Measurements from ENCODE around the gene DMWD. TPM values are rescaled to one million over a fixed set of nuclear protein-coding genes. Genes with fewer than 3 reads are reported as not detected.

The DMWD gene
- total and polyA plus RNA-seq, 2 of the 13 experiments (the other 11 are each of a cell fraction or from before 2014, with no cell fraction given) = 10.3 to 14.9 TPM

DNA sequence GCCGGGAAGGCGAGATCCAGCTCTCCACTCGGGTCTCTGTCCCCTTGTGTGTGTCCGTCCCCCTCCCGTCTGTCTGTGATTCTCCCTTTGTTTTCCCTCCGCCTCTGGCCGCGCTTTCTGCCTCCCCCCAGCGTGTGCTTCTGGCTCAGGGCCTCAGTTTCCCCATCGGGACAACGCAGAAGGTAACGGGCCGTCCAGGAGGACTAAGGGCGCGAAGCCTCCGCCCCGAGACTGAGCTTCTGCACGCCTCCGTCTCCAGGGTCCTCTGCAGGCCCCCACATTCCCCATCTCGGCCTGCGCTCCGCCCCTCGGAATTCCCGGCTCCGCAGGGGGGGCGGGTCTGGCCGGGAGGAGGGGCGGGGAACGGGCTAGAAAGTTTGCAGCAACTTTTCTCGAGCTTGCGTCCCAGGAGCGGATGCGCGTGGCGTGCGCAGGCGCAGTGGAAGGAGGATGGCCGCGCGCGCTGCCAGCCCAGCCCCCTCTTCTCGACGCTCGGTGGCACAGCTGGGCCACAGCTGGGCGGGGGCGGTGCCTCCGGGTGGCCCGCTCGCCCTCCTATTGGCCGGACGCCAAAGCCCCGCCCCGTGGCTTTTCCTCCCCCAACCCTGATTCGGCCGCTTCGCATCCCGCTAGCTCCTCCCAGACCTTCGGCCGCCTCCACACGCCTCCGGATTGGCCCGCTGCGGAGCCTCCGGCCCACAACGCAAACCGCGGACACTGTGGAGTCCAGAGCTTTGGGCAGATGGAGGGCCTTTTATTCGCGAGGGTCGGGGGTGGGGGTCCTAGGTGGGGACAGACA lies 23.5 kb downstream of the DMWD start, which contains the start of gene SIX5 (continued):
- TF ChIP-seq GLI4 (CRISPR knock-in tag; IDR thresholded peaks at IDR 0.05; ENCODE audit: borderline replicate concordance) = no peak
- TF ChIP-seq, protein P1, sequence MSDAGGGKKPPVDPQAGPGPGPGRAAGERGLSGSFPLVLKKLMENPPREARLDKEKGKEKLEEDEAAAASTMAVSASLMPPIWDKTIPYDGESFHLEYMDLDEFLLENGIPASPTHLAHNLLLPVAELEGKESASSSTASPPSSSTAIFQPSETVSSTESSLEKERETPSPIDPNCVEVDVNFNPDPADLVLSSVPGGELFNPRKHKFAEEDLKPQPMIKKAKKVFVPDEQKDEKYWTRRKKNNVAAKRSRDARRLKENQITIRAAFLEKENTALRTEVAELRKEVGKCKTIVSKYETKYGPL (CRISPR knock-in tag; IDR thresholded peaks at IDR 0.05) = peak; percentile 38; the same call in 1 of the 2 replicates
- no peak for TF ChIP-seq ZBTB8A (CRISPR knock-in tag; IDR thresholded peaks at IDR 0.05; ENCODE audit: borderline replicate concordance, low read depth)
- TF ChIP-seq ZNF331 (CRISPR knock-in tag; IDR thresholded peaks at IDR 0.05) = peak; percentile 81
- TF ChIP-seq ZNF337 (CRISPR knock-in tag; IDR thresholded peaks at IDR 0.05; ENCODE audit: borderline replicate concordance, low read depth) = no peak; the same call in 1 of the 2 replicates
- peak; percentile 72 for TF ChIP-seq PHF8 (CRISPR knock-in tag; IDR thresholded peaks at IDR 0.05)
- no peak for TF ChIP-seq ZNF251 (CRISPR knock-in tag; IDR thresholded peaks at IDR 0.05)
- TF ChIP-seq MED8 (CRISPR knock-in tag; IDR thresholded peaks at IDR 0.05; ENCODE audit: insufficient replicate concordance) = peak; percentile 65
- peak; percentile 79 for TF ChIP-seq SPEN (CRISPR knock-in tag; IDR thresholded peaks at IDR 0.05; ENCODE audit: low read depth)
- peak; percentile 44 for TF ChIP-seq ASH2L (IDR thresholded peaks at IDR 0.05; ENCODE audit: insufficient read length, low read depth, low read length)
- TF ChIP-seq, protein P2, sequence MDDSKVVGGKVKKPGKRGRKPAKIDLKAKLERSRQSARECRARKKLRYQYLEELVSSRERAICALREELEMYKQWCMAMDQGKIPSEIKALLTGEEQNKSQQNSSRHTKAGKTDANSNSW (CRISPR knock-in tag; IDR thresholded peaks at IDR 0.05; ENCODE audit: borderline replicate concordance) = no peak
- no peak for TF ChIP-seq ZNF546 (CRISPR knock-in tag; conservative IDR thresholded peaks at IDR 0.05)
- no peak; the same call in 1 of the 2 replicates for TF ChIP-seq ZBTB7A (CRISPR knock-in tag; IDR thresholded peaks at IDR 0.05)
- no peak for TF ChIP-seq ZFP36L1 (CRISPR knock-in tag; IDR thresholded peaks at IDR 0.05)
- TF ChIP-seq, protein P3, sequence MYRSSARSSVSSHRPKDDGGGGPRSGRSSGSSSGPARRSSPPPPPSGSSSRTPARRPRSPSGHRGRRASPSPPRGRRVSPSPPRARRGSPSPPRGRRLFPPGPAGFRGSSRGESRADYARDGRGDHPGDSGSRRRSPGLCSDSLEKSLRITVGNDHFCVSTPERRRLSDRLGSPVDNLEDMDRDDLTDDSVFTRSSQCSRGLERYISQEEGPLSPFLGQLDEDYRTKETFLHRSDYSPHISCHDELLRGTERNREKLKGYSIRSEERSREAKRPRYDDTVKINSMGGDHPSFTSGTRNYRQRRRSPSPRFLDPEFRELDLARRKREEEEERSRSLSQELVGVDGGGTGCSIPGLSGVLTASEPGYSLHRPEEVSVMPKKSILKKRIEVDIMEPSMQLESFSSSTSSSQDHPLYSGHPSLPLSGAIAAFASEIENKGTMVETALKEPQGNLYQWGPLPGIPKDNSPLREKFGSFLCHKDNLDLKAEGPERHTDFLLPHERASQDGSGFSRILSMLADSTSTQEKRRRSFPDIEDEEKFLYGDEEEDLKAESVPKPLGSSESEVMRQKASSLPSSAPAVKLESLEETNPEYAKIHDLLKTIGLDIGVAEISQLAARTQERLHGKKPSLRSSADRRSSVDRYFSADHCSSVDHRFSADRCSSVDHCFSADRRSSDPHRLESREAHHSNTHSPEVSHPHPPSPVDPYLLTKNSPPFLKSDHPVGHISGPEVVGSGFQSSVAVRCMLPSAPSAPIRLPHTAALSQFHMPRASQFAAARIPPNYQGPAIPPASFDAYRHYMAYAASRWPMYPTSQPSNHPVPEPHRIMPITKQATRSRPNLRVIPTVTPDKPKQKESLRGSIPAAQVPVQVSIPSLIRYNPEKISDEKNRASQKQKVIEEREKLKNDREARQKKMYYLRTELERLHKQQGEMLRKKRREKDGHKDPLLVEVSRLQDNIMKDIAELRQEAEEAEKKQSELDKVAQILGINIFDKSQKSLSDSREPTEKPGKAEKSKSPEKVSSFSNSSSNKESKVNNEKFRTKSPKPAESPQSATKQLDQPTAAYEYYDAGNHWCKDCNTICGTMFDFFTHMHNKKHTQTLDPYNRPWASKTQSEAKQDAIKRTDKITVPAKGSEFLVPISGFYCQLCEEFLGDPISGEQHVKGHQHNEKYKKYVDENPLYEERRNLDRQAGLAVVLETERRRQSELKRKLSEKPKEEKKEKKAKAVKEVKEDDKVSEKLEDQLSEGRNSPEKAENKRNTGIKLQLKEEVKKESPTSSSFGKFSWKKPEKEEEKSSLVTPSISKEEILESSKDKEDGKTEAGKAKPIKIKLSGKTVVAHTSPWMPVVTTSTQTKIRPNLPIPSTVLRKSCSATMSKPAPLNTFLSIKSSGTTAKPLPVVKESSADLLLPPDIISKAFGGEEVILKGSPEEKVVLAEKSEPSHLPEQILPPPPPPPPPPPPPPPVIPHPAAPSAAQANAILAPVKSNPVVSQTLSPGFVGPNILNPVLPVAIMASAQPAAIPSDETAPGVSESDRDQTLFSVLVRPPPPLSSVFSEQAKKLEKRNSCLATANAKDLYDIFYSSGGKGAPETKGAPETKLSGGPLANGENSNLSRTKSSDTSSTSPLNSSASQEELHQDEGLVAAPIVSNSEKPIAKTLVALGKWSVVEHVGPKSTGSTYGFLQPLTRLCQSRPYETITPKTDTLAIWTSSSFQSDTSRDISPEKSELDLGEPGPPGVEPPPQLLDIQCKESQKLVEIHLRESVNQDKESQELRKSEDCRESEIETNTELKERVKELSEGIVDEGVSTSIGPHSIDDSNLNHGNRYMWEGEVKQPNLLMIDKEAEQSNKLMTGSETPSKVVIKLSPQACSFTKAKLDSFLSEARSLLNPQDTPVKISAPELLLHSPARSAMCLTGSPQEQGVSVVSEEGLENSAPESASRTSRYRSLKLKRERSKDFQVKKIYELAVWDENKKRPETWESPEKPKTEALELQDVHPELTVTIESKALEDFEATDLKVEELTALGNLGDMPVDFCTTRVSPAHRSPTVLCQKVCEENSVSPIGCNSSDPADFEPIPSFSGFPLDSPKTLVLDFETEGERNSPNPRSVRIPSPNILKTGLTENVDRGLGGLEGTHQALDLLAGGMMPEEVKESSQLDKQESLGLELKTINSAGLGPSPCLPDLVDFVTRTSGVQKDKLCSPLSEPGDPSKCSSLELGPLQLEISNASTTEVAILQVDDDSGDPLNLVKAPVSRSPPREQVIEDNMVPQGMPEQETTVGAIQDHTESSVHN (CRISPR knock-in tag; IDR thresholded peaks at IDR 0.05) = no peak
- TF ChIP-seq STAT5B (CRISPR knock-in tag; IDR thresholded peaks at IDR 0.05) = 0 out of 2 replicates have a peak, but pooled peaks have one; percentile 33
- peak; percentile 85 for TF ChIP-seq BRD4 (CRISPR knock-in tag; IDR thresholded peaks at IDR 0.05)
- peak; percentile 66; the same call in 1 of the 2 replicates for TF ChIP-seq GATA4 (IDR thresholded peaks at IDR 0.05; ENCODE audit: borderline replicate concordance, low read depth)
- no peak for TF ChIP-seq ZNF615 (CRISPR knock-in tag; IDR thresholded peaks at IDR 0.05; ENCODE audit: borderline replicate concordance)
- TF ChIP-seq CAMTA2 (CRISPR knock-in tag; IDR thresholded peaks at IDR 0.05; ENCODE audit: borderline replicate concordance) = peak; percentile 59; the same call in 1 of the 2 replicates
- TF ChIP-seq ZNF768 (CRISPR knock-in tag; IDR thresholded peaks at IDR 0.05) = no peak
